Measurements from ENCODE around the gene ATP2B3. TPM values are rescaled to one million over a fixed set of nuclear protein-coding genes. Genes with fewer than 3 reads are reported as not detected.

The ATP2B3 gene
- total RNA-seq, 1 donor from 2014 or later: 0.25 TPM

DNA sequence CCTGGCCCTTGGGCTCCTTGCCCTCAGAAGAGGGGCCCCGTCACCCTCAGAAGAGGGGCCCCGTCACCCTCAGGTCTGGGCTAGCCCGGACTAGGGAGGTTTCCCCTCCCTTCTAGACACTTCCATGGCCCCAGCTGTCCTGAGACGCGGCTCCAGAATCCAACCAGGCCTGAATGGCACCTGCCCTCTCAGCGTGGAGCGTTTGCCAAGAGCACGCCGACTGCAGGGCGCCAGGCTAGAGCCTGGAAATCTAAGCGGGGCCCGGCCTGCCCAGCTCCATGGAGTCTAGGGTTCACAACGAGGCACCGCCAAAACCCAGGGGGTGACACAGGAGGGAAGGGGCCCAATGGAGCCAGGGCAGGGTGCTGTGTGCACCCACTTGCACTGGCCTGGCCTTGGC is 7.8 kb upstream of the ATP2B3 start:
- H3K4me3 ChIP-seq: no peak overlapping the region
- H3K27me3 ChIP-seq: no peaks in the 10 kb centered on the region
- no peaks in the 10 kb centered on the region for H3K4me1 ChIP-seq
- intact Hi-C loops (cut with DNase I): loop anchor here (5.0 kb wide), 1 partner anchor 37 kb away; the partner anchor contains the start of gene HAUS7
- no peaks in the 10 kb centered on the region for H3K9me3 ChIP-seq
- TF ChIP-seq CTCF (IDR thresholded peaks at IDR 0.05) (no peak), POLR2AphosphoS5 (IDR thresholded peaks at IDR 0.05; ENCODE audit: insufficient read depth in 1 of 2, low read depth in 1 of 2) (no peak), POLR2A (IDR thresholded peaks at IDR 0.05) (no peak)
- no peaks in the 10 kb centered on the region for H3K36me3 ChIP-seq
- H3K27ac ChIP-seq: no peak overlapping the region
- no peak for DNase-seq (ENCODE audit: extremely low spot score in 2 of 2)

DNA sequence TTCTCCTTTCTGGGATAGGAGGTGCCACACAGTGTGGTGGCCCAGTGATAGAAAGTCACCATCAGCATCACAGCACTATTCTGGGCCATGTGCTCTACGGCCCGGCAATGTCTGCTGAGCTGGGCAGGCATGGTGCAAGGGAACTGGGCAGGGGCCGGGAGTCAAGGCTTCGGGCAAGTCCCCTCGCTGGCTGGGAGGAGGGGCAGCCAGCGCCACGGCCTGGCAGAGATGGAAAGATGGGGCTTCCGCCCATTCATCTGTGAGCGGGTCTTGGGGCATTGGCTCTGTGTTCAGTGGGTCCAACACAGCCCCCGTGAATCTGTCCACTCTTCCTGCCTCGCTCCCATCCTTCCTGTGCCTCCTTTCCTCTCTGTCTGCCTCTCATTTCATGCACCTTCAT is 7.1 kb upstream of the ATP2B3 start:
- no peak overlapping the region for H3K4me3 ChIP-seq
- intact Hi-C loops (cut with DNase I): no loop called here
- no peaks in the 10 kb centered on the region for H3K27me3 ChIP-seq
- no peaks in the 10 kb centered on the region for H3K9me3 ChIP-seq
- no peaks in the 10 kb centered on the region for H3K36me3 ChIP-seq
- H3K4me1 ChIP-seq: no peaks in the 10 kb centered on the region
- no peak for DNase-seq (ENCODE audit: extremely low spot score in 2 of 2)
- no peak for TF ChIP-seq POLR2AphosphoS5 (IDR thresholded peaks at IDR 0.05; ENCODE audit: insufficient read depth in 1 of 2, low read depth in 1 of 2)
- no peak for TF ChIP-seq CTCF (IDR thresholded peaks at IDR 0.05)
- no peak for TF ChIP-seq POLR2A (IDR thresholded peaks at IDR 0.05)
- H3K27ac ChIP-seq: no peak overlapping the region

GRCh38 chrX:153511784-153512500 is 5.5 kb upstream of the ATP2B3 start:
- no peak overlapping the region for H3K4me3 ChIP-seq
- no peak for DNase-seq (ENCODE audit: extremely low spot score in 2 of 2)
- H3K9me3 ChIP-seq: no peaks in the 10 kb centered on the region
- H3K36me3 ChIP-seq: no peaks in the 10 kb centered on the region
- intact Hi-C loops (cut with DNase I): no loop called here
- no peaks in the 10 kb centered on the region for H3K27me3 ChIP-seq
- TF ChIP-seq POLR2A (IDR thresholded peaks at IDR 0.05) (no peak), CTCF (IDR thresholded peaks at IDR 0.05) (no peak), POLR2AphosphoS5 (IDR thresholded peaks at IDR 0.05; ENCODE audit: insufficient read depth in 1 of 2, low read depth in 1 of 2) (no peak)
- no peaks in the 10 kb centered on the region for H3K4me1 ChIP-seq
- H3K27ac ChIP-seq: no peak overlapping the region

DNA sequence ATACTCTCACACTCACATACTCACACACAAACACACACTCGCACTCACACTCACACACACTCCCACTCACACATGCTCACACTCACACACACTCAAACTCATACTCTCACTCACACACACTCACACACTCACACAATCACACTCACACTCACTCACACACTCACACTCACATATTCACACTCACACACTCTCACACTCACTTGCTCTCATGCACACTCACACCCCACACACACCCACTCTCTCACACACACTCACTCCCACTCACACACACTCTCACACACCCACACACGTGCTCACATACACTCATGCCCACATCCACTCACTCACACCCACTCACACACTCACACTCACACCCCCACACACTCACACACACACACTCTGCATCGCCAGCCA is 4.9 kb upstream of the ATP2B3 start:
- Histone ChIP-seq H3K27me3 (no peaks in the 10 kb centered on the region), H3K9me3 (no peaks in the 10 kb centered on the region), H3K4me1 (no peaks in the 10 kb centered on the region), H3K27ac (no peak overlapping the region), H3K4me3 (no peak overlapping the region), H3K36me3 (no peaks in the 10 kb centered on the region)
- intact Hi-C loops (cut with DNase I): no loop called here
- no peak for DNase-seq (ENCODE audit: extremely low spot score in 2 of 2)
- TF ChIP-seq POLR2A (IDR thresholded peaks at IDR 0.05): no peak
- TF ChIP-seq POLR2AphosphoS5 (IDR thresholded peaks at IDR 0.05; ENCODE audit: insufficient read depth in 1 of 2, low read depth in 1 of 2): no peak
- no peak for TF ChIP-seq CTCF (IDR thresholded peaks at IDR 0.05)

GRCh38 chrX:153513265-153513664 is 4.2 kb upstream of the ATP2B3 start:
- no peaks in the 10 kb centered on the region for H3K36me3 ChIP-seq
- no peaks in the 10 kb centered on the region for H3K27me3 ChIP-seq
- no peaks in the 10 kb centered on the region for H3K4me1 ChIP-seq
- no peak overlapping the region for H3K4me3 ChIP-seq
- DNase-seq (ENCODE audit: extremely low spot score in 2 of 2): no peak
- intact Hi-C loops (cut with DNase I): no loop called here
- no peak overlapping the region for H3K27ac ChIP-seq
- no peaks in the 10 kb centered on the region for H3K9me3 ChIP-seq
- TF ChIP-seq POLR2A (IDR thresholded peaks at IDR 0.05): no peak
- no peak for TF ChIP-seq POLR2AphosphoS5 (IDR thresholded peaks at IDR 0.05; ENCODE audit: insufficient read depth in 1 of 2, low read depth in 1 of 2)
- no peak for TF ChIP-seq CTCF (IDR thresholded peaks at IDR 0.05)
